Fibroblast of lung (primary cell): ENCODE measurements around the gene CCZ1B. TPM values are rescaled to one million over a fixed set of nuclear protein-coding genes. Genes with fewer than 3 reads are reported as not detected.
A peak's percentile ranks its signal among the peaks of the same experiment; 100 is the strongest.
"Not testable (repeated sequence)": the region's sequence is repeated elsewhere in the genome, so short reads cannot be mapped to it uniquely, and the experiment has no call there.

Experiments
- DNase-seq, 2 donors: peaks; one replicate each; pipeline versions ENCODE4 v3.0.0 to v3.0.0-alpha.2; 2010; ENCODE audit warnings: low read depth in 2 of 2
- H2AFZ ChIP-seq: 2 replicates; pipeline ENCODE4 v1.5.1; 2012; ENCODE audit warnings: low read length, control low read depth, inconsistent platforms
- H3K27ac ChIP-seq: 2 replicates; pipeline ENCODE4 v1.5.1; 2011; ENCODE audit warnings: low read length, control low read depth; ENCODE audit not compliant: insufficient read depth
- H3K27me3 ChIP-seq: 2 replicates; pipeline ENCODE4 v1.5.1; 2011; ENCODE audit warnings: mild to moderate bottlenecking, low read length; ENCODE audit not compliant: control insufficient read depth, insufficient read depth
- H3K36me3 ChIP-seq: 2 replicates; pipeline ENCODE4 v1.5.1; 2011; ENCODE audit warnings: low read length; ENCODE audit not compliant: control insufficient read depth, insufficient read depth
- H3K4me1 ChIP-seq: 2 replicates; pipeline ENCODE4 v1.5.1; 2011; ENCODE audit warnings: low read length; ENCODE audit not compliant: control insufficient read depth, insufficient read depth; ENCODE audit errors: extremely low read depth
- H3K4me2 ChIP-seq: 2 replicates; pipeline ENCODE4 v1.5.1; 2011; ENCODE audit warnings: low read length, control low read depth; ENCODE audit not compliant: insufficient read depth; ENCODE audit errors: extremely low read depth
- H3K4me3 ChIP-seq, 4 experiments: fragments of 200-600 bp in 1 of 4; sonication (generic) in 1 of 4; replicated peaks in 1 of 4; 2 replicates each; pipeline ENCODE4 v1.5.1; 2011 to 2016; ENCODE audit warnings: low read length in 4 of 4, low read depth in 3 of 4, mild to moderate bottlenecking in 3 of 4, control low read depth in 2 of 4, inconsistent platforms in 1 of 4, mixed read lengths in 1 of 4; ENCODE audit not compliant: insufficient read depth in 1 of 4; ENCODE audit errors: control extremely low read depth in 1 of 4
- H3K79me2 ChIP-seq: 2 replicates; pipeline ENCODE4 v1.5.1; 2012; ENCODE audit warnings: mild to moderate bottlenecking, low read length, inconsistent platforms; ENCODE audit not compliant: control insufficient read depth, insufficient read depth
- H3K9ac ChIP-seq: 2 replicates; pipeline ENCODE4 v1.5.1; 2011; ENCODE audit warnings: mild to moderate bottlenecking, low read length, control low read depth; ENCODE audit not compliant: insufficient read depth
- H3K9me3 ChIP-seq: 2 replicates; pipeline ENCODE4 v1.5.1; 2012; ENCODE audit warnings: low read depth, low read length; ENCODE audit not compliant: control insufficient read depth, insufficient read depth
- H4K20me1 ChIP-seq: 2 replicates; pipeline ENCODE4 v1.5.1; 2011; ENCODE audit warnings: low read length; ENCODE audit not compliant: control insufficient read depth, insufficient read depth; ENCODE audit errors: extremely low read depth
- polyA plus RNA-seq, 2 donors: library from polyadenylated mRNA; depleted of rRNA in 1 of 2; stranded (reverse) in 1 of 2; unstranded in 1 of 2; fragments of >200 nt; gene quantifications; 2 replicates each; pipeline ENCODE4 v1.2.1, GENCODE V29; 2011 to 2012; ENCODE audit warnings: missing spikeins in 1 of 2
- total RNA-seq: library from RNA; depleted of rRNA; stranded (reverse); fragments of >200 nt; gene quantifications from 2 replicates; pipeline ENCODE4 v1.2.1, GENCODE V29; 2014

Gene CCZ1B
- total and polyA plus RNA-seq, 2 donors (not counting 1 experiment from before 2014, with no cell fraction given), result 44.4 to 45.0 TPM

GRCh38 chr7:6807393-6807918 is 18.6 kb downstream of the CCZ1B start:
- not testable (repeated sequence) for H3K4me3 ChIP-seq, H3K79me2 ChIP-seq

GRCh38 chr7:6800331-6800730 is 25.7 kb downstream of the CCZ1B start:
- not testable (repeated sequence) for H3K27me3 ChIP-seq, DNase-seq, H3K4me3 ChIP-seq, H2AFZ ChIP-seq, H3K4me2 ChIP-seq, H3K4me1 ChIP-seq, H3K27ac ChIP-seq, H3K9ac ChIP-seq, H4K20me1 ChIP-seq, H3K9me3 ChIP-seq, H3K36me3 ChIP-seq, H3K79me2 ChIP-seq

More at GRCh38 chr7:6807393-6807918, 18.6 kb downstream of the CCZ1B start:
- H3K4me2 ChIP-seq, H3K9ac ChIP-seq, H3K4me1 ChIP-seq, H3K27ac ChIP-seq, H4K20me1 ChIP-seq, H3K9me3 ChIP-seq, DNase-seq, H3K27me3 ChIP-seq, H3K36me3 ChIP-seq, H2AFZ ChIP-seq: not testable (repeated sequence)

- H3K4me2 ChIP-seq, H3K79me2 ChIP-seq, H3K4me1 ChIP-seq, H3K9ac ChIP-seq, H3K4me3 ChIP-seq, H2AFZ ChIP-seq, H3K27ac ChIP-seq, H3K9me3 ChIP-seq, DNase-seq, H4K20me1 ChIP-seq, H3K27me3 ChIP-seq, H3K36me3 ChIP-seq: not testable (repeated sequence)
Observed at GRCh38 chr7:6799887-6800286, 26.2 kb downstream of the CCZ1B start.

GRCh38 chr7:6798047-6798446 is 28.0 kb downstream of the CCZ1B start:
- H3K27ac ChIP-seq, H4K20me1 ChIP-seq, H3K27me3 ChIP-seq, H3K4me1 ChIP-seq, H3K4me2 ChIP-seq, H2AFZ ChIP-seq, H3K9me3 ChIP-seq, H3K36me3 ChIP-seq, H3K9ac ChIP-seq, H3K79me2 ChIP-seq, DNase-seq, H3K4me3 ChIP-seq: not testable (repeated sequence)

GRCh38 chr7:6797218-6797617 is 28.9 kb downstream of the CCZ1B start:
- not testable (repeated sequence) for H3K36me3 ChIP-seq, H3K9ac ChIP-seq, DNase-seq, H3K27me3 ChIP-seq, H3K27ac ChIP-seq, H4K20me1 ChIP-seq, H3K4me2 ChIP-seq, H3K9me3 ChIP-seq, H3K79me2 ChIP-seq, H2AFZ ChIP-seq, H3K4me3 ChIP-seq, H3K4me1 ChIP-seq

- H2AFZ ChIP-seq, H3K9me3 ChIP-seq, H3K79me2 ChIP-seq, H3K9ac ChIP-seq, H3K27ac ChIP-seq, H3K4me3 ChIP-seq, H4K20me1 ChIP-seq, H3K27me3 ChIP-seq, H3K4me2 ChIP-seq, H3K36me3 ChIP-seq, H3K4me1 ChIP-seq, DNase-seq: not testable (repeated sequence)
Observed at GRCh38 chr7:6794276-6794675, 31.8 kb downstream of the CCZ1B start.

- H2AFZ ChIP-seq, H3K4me2 ChIP-seq, H3K9ac ChIP-seq, H3K79me2 ChIP-seq, H3K36me3 ChIP-seq, H3K9me3 ChIP-seq, H3K27me3 ChIP-seq, H3K4me3 ChIP-seq, H3K4me1 ChIP-seq, H4K20me1 ChIP-seq, H3K27ac ChIP-seq: not testable (repeated sequence)
- DNase-seq, result peak; percentile 27 to 60
Observed at GRCh38 chr7:6792113-6792872, 33.8 kb downstream of the CCZ1B start.
